ENCODE data around the gene NOC3L.

The NOC3L gene

DNA sequence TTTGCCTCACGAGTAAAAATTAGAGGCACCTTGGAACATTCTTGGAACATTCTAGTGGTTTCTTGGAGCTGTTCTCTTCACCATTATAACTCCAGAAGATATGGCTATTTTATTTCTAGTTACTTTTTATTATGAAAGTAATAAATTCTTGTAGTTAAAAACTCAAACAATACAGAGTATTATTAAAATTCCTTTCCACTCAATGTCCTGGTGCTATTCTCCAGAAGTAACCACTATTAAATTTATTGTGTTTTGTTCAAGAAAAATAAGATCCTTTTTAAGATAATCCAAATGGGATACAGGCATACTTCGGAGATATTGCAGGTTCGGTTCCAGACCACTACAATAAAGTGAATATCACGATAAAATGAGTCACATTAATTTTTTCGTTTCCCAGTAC is 68.6 kb downstream of the NOC3L start:
- DNase-seq: no peak

GRCh38 chr10:94293354-94293753 is 69.4 kb downstream of the NOC3L start:
- DNase-seq: no peak

DNA sequence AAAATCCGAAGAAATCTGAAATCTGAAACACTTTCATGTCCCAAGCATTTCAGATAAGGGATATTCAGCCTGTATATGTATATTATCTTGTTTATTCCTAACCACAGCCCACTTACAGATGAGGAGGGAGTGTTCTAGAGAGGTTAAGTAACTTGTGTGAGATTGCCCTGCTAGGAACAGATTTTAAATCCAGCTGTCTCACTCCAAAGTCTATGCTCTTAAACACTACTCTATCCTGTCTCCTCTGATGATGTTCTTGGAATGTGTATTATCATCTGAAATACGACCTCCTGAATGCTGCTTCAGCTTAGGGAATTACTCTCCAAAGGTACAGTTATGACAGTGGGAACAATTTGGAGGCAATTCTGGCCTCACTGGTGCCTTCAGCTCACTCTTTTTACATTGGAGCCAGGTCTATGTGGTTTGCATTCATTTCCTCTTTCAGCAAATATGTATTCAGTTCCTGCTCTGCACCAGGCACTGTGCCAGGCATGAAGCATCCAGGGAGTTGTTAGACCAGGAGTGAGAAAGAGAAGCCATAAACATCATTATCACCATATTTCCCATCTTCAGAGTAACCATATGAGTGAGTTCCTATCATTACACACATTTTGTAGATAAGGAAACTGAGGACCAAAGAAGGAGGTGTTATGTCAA is 70.2 kb downstream of the NOC3L start:
- no peak for DNase-seq

DNA sequence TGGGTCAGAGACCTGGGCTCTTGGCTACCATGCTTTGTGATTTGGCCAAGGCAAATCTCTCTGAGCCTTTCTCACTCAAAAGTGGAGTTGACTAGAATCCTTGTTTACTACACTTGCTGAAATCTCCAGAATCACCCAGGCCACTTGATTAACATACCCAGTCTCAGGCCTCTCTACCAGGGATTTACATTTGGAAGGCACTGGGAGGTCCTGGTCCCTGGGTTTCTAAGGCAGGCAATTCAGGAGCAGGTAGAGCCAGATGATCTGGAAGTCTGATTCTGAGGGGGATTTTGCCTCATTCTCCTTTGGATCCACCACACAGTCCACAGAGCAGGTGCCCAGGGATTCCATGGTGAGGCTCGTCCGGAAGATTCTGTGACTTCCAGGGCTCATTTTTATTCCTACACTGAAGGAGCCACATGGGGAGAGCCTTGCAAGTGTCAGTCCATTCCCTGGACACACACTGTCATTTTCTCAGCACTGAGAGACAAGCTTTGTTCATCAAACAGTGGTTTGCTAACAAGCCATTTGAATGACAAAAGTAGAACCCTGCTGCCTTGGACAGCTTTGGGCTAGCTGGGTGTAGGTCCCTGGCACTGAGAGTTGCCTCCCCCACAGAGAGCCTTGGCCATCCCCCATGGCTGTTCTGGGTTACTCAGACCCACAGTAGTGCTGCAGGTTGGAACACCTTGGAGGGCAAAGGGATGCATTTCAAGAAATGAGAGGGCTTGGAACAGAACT is 74.2 kb downstream of the NOC3L start:
- DNase-seq: no peak

DNA sequence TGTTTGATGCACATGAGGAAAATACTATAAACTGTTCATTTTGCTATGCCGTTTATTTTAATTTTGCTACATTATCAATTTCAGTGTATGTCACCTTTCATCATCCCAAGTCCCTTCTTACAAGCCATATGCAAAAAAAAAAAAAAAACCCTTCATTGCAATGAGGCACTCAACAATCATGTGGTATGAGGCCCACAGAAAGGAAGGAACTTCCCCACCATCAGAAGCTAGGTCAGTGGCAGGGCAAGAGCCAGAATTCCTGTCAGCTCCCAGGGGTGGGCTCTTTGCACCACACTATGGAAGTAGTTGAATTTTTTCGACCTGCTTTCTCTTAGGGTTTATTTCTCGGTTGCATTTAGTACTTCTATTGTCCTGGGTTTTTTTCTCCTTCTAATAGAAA is 75.4 kb downstream of the NOC3L start:
- DNase-seq: no peak

DNA sequence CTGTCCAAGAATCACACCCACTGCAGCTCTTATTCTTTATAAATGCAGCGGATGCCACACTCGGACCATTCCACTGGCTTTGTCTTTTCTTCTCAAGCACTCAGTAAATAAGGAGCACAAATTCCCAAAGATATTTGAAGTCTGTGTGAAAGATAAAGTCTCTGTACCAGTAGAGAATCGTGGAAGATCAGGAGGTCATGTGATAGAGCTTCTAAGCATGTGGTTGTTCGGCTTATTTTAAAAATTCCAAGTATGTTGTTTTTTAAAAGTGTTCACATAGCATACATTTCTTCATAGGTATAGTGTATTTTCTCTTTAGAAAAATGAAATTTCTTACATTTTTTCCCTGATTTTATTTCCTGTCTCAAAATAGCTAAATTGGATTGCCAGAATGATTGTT is 75.8 kb downstream of the NOC3L start:
- no peak for DNase-seq

DNA sequence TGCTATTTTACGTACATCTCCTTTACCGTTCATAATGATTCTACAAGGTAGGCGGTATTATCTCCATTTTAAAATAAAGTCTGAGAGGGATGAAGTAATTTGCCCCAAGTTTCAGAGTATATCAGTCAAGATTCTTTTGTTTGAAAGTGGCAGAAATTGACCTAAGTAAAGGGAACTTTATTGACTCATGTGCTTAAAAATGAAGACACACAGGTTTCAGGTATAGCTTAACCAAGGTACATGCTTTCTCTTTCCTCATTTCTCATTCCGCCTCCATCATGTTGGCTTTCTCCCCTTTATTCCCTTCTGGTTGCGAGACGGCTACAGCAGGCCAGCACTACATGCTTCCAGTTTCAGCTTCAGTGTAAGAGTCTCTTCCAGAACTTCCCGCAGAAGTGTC is 77.5 kb downstream of the NOC3L start:
- DNase-seq: no peak
